Measurements from ENCODE around the gene TRAPPC6A.

The TRAPPC6A gene

GRCh38 chr19:45215391-45216191 is 37.6 kb upstream of the TRAPPC6A start:
- H3K9me3 ChIP-seq (ENCODE audit: control insufficient read depth, insufficient read depth, low read length), result no peaks in the 10 kb centered on the region
- no peaks in the 10 kb centered on the region for H4K20me1 ChIP-seq (ENCODE audit: control insufficient read depth, insufficient read depth, low read depth, low read length)
- H3K4me1 ChIP-seq (ENCODE audit: control insufficient read depth, low read length), result no peaks in the 10 kb centered on the region
- H3K27ac ChIP-seq (ENCODE audit: low read depth, low read length), result no peak overlapping the region
- no peak overlapping the region for H3K4me3 ChIP-seq (ENCODE audit: low read length)
- H3F3A ChIP-seq (ENCODE audit: control insufficient read depth, insufficient read depth), result 0 out of 2 replicates have a peak, but pooled peaks cover 2% of the 10 kb centered on the region
- no peak for TF ChIP-seq EZH2phosphoT487 (IDR thresholded peaks at IDR 0.05; ENCODE audit: borderline replicate concordance, low read length)
- no peak for TF ChIP-seq CTCF (IDR thresholded peaks at IDR 0.05; ENCODE audit: low read depth, low read length, poor library complexity, severe bottlenecking)
- no peaks in the 10 kb centered on the region for H3K36me3 ChIP-seq (ENCODE audit: control insufficient read depth, low read length)
- no peak overlapping the region for H3K4me2 ChIP-seq (ENCODE audit: low read length)
- H3K79me2 ChIP-seq (ENCODE audit: control insufficient read depth, low read length), result no peaks in the 10 kb centered on the region
- peaks cover 20% of the 10 kb centered on the region for H3K27me3 ChIP-seq (ENCODE audit: control insufficient read depth, low read length)
- H3K9me2 ChIP-seq (replicated peaks; ENCODE audit: control insufficient read depth, low read length), result no peaks in the 10 kb centered on the region

- Histone ChIP-seq H3K4me3 (ENCODE audit: low read length) (no peak overlapping the region), H3K36me3 (ENCODE audit: control insufficient read depth, low read length) (no peaks in the 10 kb centered on the region), H3K9me3 (ENCODE audit: control insufficient read depth, insufficient read depth, low read length) (no peaks in the 10 kb centered on the region), H3K4me2 (ENCODE audit: low read length) (no peak overlapping the region), H3K27ac (ENCODE audit: low read depth, low read length) (no peak overlapping the region), H3K27me3 (ENCODE audit: control insufficient read depth, low read length) (peaks cover 16% of the 10 kb centered on the region), H4K20me1 (ENCODE audit: control insufficient read depth, insufficient read depth, low read depth, low read length) (no peaks in the 10 kb centered on the region), H3K79me2 (ENCODE audit: control insufficient read depth, low read length) (no peaks in the 10 kb centered on the region), H3K4me1 (ENCODE audit: control insufficient read depth, low read length) (no peaks in the 10 kb centered on the region), H3K9me2 (replicated peaks; ENCODE audit: control insufficient read depth, low read length) (no peaks in the 10 kb centered on the region), H3F3A (ENCODE audit: control insufficient read depth, insufficient read depth) (no peaks in the 10 kb centered on the region)
- TF ChIP-seq CTCF (IDR thresholded peaks at IDR 0.05; ENCODE audit: low read depth, low read length, poor library complexity, severe bottlenecking), result no peak
- no peak for TF ChIP-seq EZH2phosphoT487 (IDR thresholded peaks at IDR 0.05; ENCODE audit: borderline replicate concordance, low read length)
Measured at GRCh38 chr19:45213031-45213430, 35.0 kb upstream of the TRAPPC6A start.

- Histone ChIP-seq H3K27ac (ENCODE audit: low read depth, low read length) (no peak overlapping the region), H3K79me2 (ENCODE audit: control insufficient read depth, low read length) (no peaks in the 10 kb centered on the region), H4K20me1 (ENCODE audit: control insufficient read depth, insufficient read depth, low read depth, low read length) (no peaks in the 10 kb centered on the region), H3K4me3 (ENCODE audit: low read length) (no peak overlapping the region), H3K9me2 (replicated peaks; ENCODE audit: control insufficient read depth, low read length) (no peaks in the 10 kb centered on the region), H3F3A (ENCODE audit: control insufficient read depth, insufficient read depth) (no peaks in the 10 kb centered on the region), H3K27me3 (ENCODE audit: control insufficient read depth, low read length) (peaks cover 16% of the 10 kb centered on the region), H3K36me3 (ENCODE audit: control insufficient read depth, low read length) (no peaks in the 10 kb centered on the region), H3K4me1 (ENCODE audit: control insufficient read depth, low read length) (no peaks in the 10 kb centered on the region), H3K4me2 (ENCODE audit: low read length) (no peak overlapping the region), H3K9me3 (ENCODE audit: control insufficient read depth, insufficient read depth, low read length) (no peaks in the 10 kb centered on the region)
- TF ChIP-seq EZH2phosphoT487 (IDR thresholded peaks at IDR 0.05; ENCODE audit: borderline replicate concordance, low read length) (no peak), CTCF (IDR thresholded peaks at IDR 0.05; ENCODE audit: low read depth, low read length, poor library complexity, severe bottlenecking) (no peak)
Measured at GRCh38 chr19:45211751-45212381, 33.8 kb upstream of the TRAPPC6A start.
